Stimulated activated CD4-positive, alpha-beta T cell treated with anti-CD3 and anti-CD28 coated beads, TNF-alpha, amount 100 ng/mL, for 48 hours (primary cell): ENCODE measurements around the gene PCDHA4.

Experiments used
- DNase-seq, 3 donors: peaks; one replicate each; pipeline ENCODE4 v3.0.0-alpha.2; 2020; ENCODE audit warnings: low read depth in 3 of 3

The PCDHA4 gene

DNA sequence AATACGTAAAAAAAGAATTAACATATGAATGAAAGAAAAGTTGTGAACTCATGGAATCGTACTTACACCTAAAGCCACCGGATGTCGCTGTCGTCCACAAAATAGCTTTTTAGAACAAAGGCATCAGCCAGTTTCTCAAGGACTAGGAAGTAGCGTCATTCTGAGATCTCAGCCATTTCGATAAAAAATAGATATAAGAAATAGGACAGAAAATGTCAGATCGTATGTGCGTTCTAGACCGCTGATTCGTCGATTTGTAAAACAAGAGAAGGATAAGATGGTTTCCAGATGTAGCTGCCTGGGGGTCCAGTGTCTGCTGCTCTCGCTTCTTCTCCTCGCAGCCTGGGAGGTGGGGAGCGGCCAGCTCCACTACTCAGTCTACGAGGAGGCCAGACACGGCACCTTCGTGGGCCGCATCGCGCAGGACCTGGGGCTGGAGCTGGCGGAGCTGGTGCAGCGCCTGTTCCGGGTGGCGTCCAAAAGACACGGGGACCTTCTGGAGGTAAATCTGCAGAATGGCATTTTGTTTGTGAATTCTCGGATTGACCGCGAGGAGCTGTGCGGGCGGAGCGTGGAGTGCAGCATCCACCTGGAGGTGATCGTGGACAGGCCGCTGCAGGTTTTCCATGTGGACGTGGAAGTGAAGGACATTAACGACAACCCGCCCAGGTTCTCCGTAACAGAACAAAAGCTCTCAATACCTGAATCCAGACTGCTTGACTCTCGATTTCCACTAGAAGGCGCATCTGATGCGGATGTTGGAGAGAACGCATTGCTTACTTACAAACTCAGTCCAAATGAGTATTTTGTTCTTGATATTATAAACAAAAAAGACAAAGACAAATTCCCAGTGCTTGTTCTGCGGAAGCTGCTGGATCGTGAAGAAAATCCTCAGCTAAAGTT is 49.2 kb downstream of the PCDHA4 start, which contains the start of gene PCDHA10:
TSS of gene PCDHA10 (plus strand) at position 126 of the 903 bp plus-strand sequence. CDS start at position 278, 152 bp downstream.
- no peak for DNase-seq

DNA sequence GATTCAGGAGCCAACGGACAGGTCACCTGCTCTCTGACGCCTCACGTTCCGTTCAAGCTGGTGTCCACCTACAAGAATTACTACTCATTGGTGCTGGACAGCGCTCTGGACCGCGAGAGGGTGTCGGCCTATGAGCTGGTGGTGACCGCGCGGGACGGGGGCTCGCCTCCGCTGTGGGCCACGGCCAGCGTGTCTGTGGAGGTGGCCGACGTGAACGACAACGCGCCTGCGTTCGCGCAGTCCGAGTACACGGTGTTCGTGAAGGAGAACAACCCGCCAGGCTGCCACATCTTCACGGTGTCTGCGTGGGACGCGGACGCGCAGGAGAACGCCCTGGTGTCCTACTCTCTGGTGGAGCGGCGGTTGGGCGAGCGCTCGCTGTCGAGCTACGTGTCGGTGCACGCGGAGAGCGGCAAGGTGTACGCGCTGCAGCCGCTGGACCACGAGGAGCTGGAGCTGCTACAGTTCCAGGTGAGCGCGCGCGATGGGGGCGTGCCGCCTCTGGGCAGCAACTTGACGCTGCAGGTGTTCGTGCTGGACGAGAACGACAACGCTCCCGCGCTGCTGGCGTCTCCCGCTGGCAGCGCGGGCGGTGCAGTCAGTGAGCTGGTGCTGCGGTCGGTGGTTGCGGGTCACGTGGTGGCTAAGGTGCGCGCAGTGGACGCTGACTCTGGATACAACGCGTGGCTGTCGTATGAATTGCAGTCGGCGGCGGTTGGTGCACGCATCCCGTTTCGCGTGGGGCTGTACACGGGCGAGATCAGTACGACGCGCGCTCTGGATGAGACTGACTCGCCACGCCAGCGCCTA is 50.5 kb downstream of the PCDHA4 start:
- no peak for DNase-seq

DNA sequence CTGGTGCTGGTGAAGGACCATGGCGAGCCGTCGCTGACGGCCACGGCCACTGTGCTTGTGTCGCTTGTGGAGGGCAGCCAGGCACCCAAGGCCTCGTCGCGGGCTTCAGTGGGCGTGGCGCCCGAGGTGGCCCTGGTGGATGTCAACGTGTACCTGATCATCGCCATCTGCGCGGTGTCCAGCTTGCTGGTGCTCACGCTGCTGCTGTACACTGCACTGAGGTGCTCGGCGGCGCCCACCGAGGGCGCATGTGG is 51.0 kb downstream of the PCDHA4 start:
- DNase-seq: no peak

DNA sequence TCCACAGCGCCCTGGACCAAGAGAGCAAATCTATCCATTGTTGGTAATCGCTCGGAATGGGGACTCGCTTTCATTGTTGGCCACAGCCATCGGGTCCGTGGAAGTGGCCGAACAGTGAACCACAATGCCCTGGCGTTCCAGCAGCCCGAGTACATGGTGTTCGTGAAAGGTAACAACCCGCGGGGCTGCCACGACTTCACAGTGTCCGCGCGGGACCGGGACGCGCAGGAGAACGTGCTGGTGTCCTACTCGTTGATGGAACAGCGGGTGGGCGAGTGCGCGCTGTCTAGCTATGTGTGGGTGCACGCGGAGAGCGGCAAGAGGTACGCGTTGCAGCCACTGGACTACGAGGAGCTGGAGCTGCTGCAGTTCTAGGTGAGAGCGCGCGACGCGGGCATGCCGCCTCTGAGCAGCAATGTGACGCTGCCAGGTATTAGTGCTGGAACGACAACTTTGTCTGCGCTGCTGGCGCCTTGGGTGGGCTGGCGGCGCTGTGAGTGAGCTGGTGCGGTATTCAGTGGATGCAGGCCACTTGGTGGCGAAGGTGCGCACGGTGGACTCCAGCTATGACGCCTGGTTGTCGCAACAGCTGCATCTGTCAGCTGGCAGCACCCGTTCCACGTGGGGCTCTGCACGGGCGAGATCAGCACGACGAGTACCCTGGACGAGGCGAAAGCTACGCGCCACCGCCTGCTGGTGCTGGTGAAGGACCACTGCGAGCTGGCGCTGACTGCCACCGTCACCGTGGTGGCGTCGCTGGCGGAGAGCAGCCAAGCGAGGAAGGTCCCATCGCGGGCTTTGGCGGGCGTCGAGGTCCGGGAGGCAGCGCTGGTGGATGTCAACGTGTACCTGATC is 55.8 kb downstream of the PCDHA4 start:
- DNase-seq: no peak
